SU-DHL-6 (cell line): ENCODE results near the gene UTS2B.

ENCODE experiments used
- CTCF ChIP-seq: fragments of 200-600 bp; sonication (generic); IDR thresholded peaks from one replicate; pipeline ENCODE4 v1.5.1; 2017; ENCODE audit warnings: antibody characterized with exemption, mild to moderate bottlenecking, low read length, moderate library complexity; ENCODE audit not compliant: insufficient read depth, poor library complexity, severe bottlenecking
- EZH2phosphoT487 ChIP-seq: fragments of 200-600 bp; sonication (generic), shearing (Covaris generic); conservative IDR thresholded peaks from 2 replicates; pipeline ENCODE4 v1.6.1; 2018; ENCODE audit warnings: mild to moderate bottlenecking, antibody characterized with exemption, low read length, moderate library complexity, mixed read lengths

GRCh38 chr3:191253089-191253799 lies 77.1 kb downstream of the UTS2B start:
- TF ChIP-seq CTCF, result no peak
- TF ChIP-seq EZH2phosphoT487, result no peak
